C4-2B (cell line): ENCODE data around the gene RNF10.

Experiments
- ZFX ChIP-seq: fragments of 450-650 bp; IDR thresholded peaks from 2 replicates; pipeline ENCODE4 v1.6.1; 2017
- TF ChIP-seq, protein P1 (sequence below): fragments of 450-650 bp; conservative IDR thresholded peaks from 2 replicates; pipeline ENCODE4 v1.5.1; 2017; ENCODE audit warnings: mild to moderate bottlenecking

DNA sequence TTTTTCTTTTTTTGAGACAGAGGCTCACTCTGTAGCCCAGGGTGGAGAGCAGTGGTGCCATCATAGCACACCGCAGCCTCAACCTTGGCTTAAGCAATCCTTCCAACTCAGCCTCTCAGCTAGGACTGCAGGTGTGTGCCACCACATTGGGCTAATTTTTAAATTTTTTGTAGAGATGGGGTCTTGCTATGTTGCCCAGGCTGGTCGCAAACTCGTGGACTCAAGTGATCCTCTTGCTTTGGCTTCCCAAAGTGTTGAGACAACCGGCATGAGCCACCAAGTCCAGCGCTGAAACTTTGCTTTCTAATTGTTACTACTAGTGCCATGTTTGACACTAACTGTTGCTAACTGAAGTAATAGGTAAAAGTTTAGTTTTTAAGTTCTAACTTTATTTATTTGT, 8.0 kb downstream of the RNF10 start:
- TF ChIP-seq, protein P1, sequence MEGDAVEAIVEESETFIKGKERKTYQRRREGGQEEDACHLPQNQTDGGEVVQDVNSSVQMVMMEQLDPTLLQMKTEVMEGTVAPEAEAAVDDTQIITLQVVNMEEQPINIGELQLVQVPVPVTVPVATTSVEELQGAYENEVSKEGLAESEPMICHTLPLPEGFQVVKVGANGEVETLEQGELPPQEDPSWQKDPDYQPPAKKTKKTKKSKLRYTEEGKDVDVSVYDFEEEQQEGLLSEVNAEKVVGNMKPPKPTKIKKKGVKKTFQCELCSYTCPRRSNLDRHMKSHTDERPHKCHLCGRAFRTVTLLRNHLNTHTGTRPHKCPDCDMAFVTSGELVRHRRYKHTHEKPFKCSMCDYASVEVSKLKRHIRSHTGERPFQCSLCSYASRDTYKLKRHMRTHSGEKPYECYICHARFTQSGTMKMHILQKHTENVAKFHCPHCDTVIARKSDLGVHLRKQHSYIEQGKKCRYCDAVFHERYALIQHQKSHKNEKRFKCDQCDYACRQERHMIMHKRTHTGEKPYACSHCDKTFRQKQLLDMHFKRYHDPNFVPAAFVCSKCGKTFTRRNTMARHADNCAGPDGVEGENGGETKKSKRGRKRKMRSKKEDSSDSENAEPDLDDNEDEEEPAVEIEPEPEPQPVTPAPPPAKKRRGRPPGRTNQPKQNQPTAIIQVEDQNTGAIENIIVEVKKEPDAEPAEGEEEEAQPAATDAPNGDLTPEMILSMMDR = no peak
- TF ChIP-seq ZFX = no peak
